ENCODE results near the gene GTF2E1. TPM values are rescaled to one million over a fixed set of nuclear protein-coding genes. Genes with fewer than 3 reads are reported as not detected.

GTF2E1 gene
- 14.8 and 16.3 TPM in 2 replicates for total RNA-seq (2014; rRNA removed; shearing (Covaris generic))
- 37.8 and 40.8 TPM in 2 replicates for total RNA-seq (2022)
- Bru-seq, nascent RNA: percentile 80 among the genes with signal in this experiment
- percentile 65 among the genes with signal in this experiment for BruChase-seq, experiment 1, labeled RNA remaining after a 6-hour chase
- BruChase-seq, experiment 2, labeled RNA remaining after a 2-hour chase: percentile 74 among the genes with signal in this experiment
- long read RNA-seq, transcript GTF2E1-201 (5 exons, 3,012 nt): major isoform, 30 of 36 reads
- long read RNA-seq, partial matches to known transcripts: 2 of 36 reads
- long read RNA-seq, other reads (novel, unspliced or antisense): 4 of 36 reads

- peak within 1 kb of the TSS; percentile 86 for H3K27ac ChIP-seq (ENCODE audit: low read depth, low read length, poor library complexity, severe bottlenecking)
- H4K20me1 ChIP-seq (ENCODE audit: insufficient read depth, low read length): no peaks in the 10 kb centered on the region
- H3K9me2 ChIP-seq (ENCODE audit: insufficient read depth, low read length): no peaks in the 10 kb centered on the region
- H3K36me3 ChIP-seq (ENCODE audit: insufficient read depth, low read length): peaks cover 21% of the 10 kb centered on the region; the same call in 1 of the 2 replicates
- peaks cover 25% of the 10 kb centered on the region for H3K4me1 ChIP-seq (ENCODE audit: insufficient read depth, low read length, poor library complexity, severe bottlenecking)
- peak within 1 kb of the TSS; percentile 99 for H3K4me3 ChIP-seq (ENCODE audit: low read depth, low read length, poor library complexity, severe bottlenecking)
- peak; percentile 99 for DNase-seq (ENCODE audit: low spot score)
- peaks cover 54% of the 10 kb centered on the region for H3K79me2 ChIP-seq (ENCODE audit: insufficient read depth, low read depth, low read length)
- no peaks in the 10 kb centered on the region for H3K9me3 ChIP-seq (ENCODE audit: low read length)
- ChIA-PET POLR2A (interaction anchor here (0.6 to 2.5 kb wide), 14 partner anchors 11 to 650 kb away, joined by 3 to 9 read pairs (median 4); no protein-coding TSS in a partner anchor), CTCF (ENCODE audit: unreplicated experiment) (interaction anchor here (0.5 to 1.6 kb wide), 2 partner anchors 23 to 373 kb away, joined by 3 to 4 read pairs; no protein-coding TSS in a partner anchor)
- intact Hi-C loops (cut with micrococcal nuclease; ENCODE audit: unreplicated experiment): loop anchor here (2.0 to 5.0 kb wide), 4 partner anchors 55 to 648 kb away; partner anchors contain the start of genes GSK3B, LRRC58 and STXBP5L
- BruUV-seq (replicated peaks): no TSS peak
- peak within 1 kb of the TSS; percentile 98 for H3K4me2 ChIP-seq (ENCODE audit: low read length)
- H2AFZ ChIP-seq (ENCODE audit: low read length): peak within 1 kb of the TSS; percentile 67
- no peak for TF ChIP-seq EZH2phosphoT487 (IDR thresholded peaks at IDR 0.05; ENCODE audit: borderline replicate concordance, low read depth, low read length)
- no peak for TF ChIP-seq CTCF (conservative IDR thresholded peaks at IDR 0.05; ENCODE audit: low read length)
These were observed at the start of gene GTF2E1, which contains the start of gene RABL3 for GRCh38 chr3:120742198-120742848. GTF2E1 (plus strand) TSS chr3:120742744; CDS start chr3:120750553, 7,809 bp downstream. RABL3 (minus strand) TSS chr3:120742516; CDS start chr3:120742507, 9 bp downstream.

- BruUV-seq (replicated peaks): no TSS peak
- Histone ChIP-seq H3K4me2 (ENCODE audit: low read length) (no peak overlapping the region), H4K20me1 (ENCODE audit: insufficient read depth, low read length) (no peaks in the 10 kb centered on the region), H2AFZ (ENCODE audit: low read length) (no peak overlapping the region), H3K9me3 (ENCODE audit: low read length) (no peaks in the 10 kb centered on the region), H3K9me2 (ENCODE audit: insufficient read depth, low read length) (no peaks in the 10 kb centered on the region), H3K4me1 (ENCODE audit: insufficient read depth, low read length, poor library complexity, severe bottlenecking) (peaks cover 3% of the 10 kb centered on the region), H3K36me3 (ENCODE audit: insufficient read depth, low read length) (0 out of 2 replicates have a peak, but pooled peaks cover 6% of the 10 kb centered on the region), H3K27ac (ENCODE audit: low read depth, low read length, poor library complexity, severe bottlenecking) (no peak overlapping the region), H3K79me2 (ENCODE audit: insufficient read depth, low read depth, low read length) (no peaks in the 10 kb centered on the region), H3K4me3 (ENCODE audit: low read depth, low read length, poor library complexity, severe bottlenecking) (no peak overlapping the region)
- CTCF ChIA-PET (ENCODE audit: unreplicated experiment): no interaction called here
- no peak for TF ChIP-seq EZH2phosphoT487 (IDR thresholded peaks at IDR 0.05; ENCODE audit: borderline replicate concordance, low read depth, low read length)
- no peak for TF ChIP-seq CTCF (conservative IDR thresholded peaks at IDR 0.05; ENCODE audit: low read length)
- intact Hi-C loops (cut with micrococcal nuclease; ENCODE audit: unreplicated experiment): no loop called here
- POLR2A ChIA-PET: interaction anchor here (0.6 to 1.7 kb wide), 6 partner anchors 10 to 1935 kb away, joined by 3 to 4 read pairs (median 3); no protein-coding TSS in a partner anchor
- DNase-seq (ENCODE audit: low spot score): no peak
These were observed 48.9 kb upstream of the GTF2E1 start for GRCh38 chr3:120693439-120694171.

Measured in OCI-LY7 (cell line).